Activated T-helper 1 cell treated with anti-CD3 and anti-CD28 coated beads, Interleukin-12 subunit alpha, Interleukin-12 subunit beta, Interleukin-2, Interleukin-4 antibody, amounts not matched to agents 30 ng/mL and 10 ng/mL and 1 ng/mL, durations not matched to agents 14 hours and 24 hours and 36 hours (primary cell): Measurements from ENCODE around the gene USP11. TPM values are rescaled to one million over a fixed set of nuclear protein-coding genes. Genes with fewer than 3 reads are reported as not detected.
"Not testable (repeated sequence)": the region's sequence is repeated elsewhere in the genome, so short reads cannot be mapped to it uniquely, and the experiment has no call there.

Source experiments
- DNase-seq: peaks from one replicate; pipeline ENCODE4 v3.0.0; 2021; ENCODE audit warnings: low spot score
- H3K27ac Mint-ChIP-seq: one replicate; pipeline ENCODE4 v1.8.0; 2021; ENCODE audit warnings: mild to moderate bottlenecking, mixed read lengths
- H3K27me3 Mint-ChIP-seq: one replicate; pipeline ENCODE4 v1.8.0; 2022; ENCODE audit warnings: mild to moderate bottlenecking, moderate library complexity, mixed read lengths; ENCODE audit not compliant: insufficient read depth
- H3K36me3 Mint-ChIP-seq: one replicate; pipeline ENCODE4 v1.8.0; 2021; ENCODE audit warnings: low read depth, mixed read lengths
- H3K4me1 Mint-ChIP-seq: one replicate; pipeline ENCODE4 v1.8.0; 2021; ENCODE audit warnings: low read depth, mixed read lengths
- H3K4me3 Mint-ChIP-seq: one replicate; pipeline ENCODE4 v1.8.0; 2021; ENCODE audit warnings: mild to moderate bottlenecking, moderate library complexity, mixed read lengths
- H3K9me3 Mint-ChIP-seq: one replicate; pipeline ENCODE4 v1.8.0; 2021; ENCODE audit warnings: mixed read lengths
- intact Hi-C: fragments of 100-400 bp; cut with micrococcal nuclease; formaldehyde crosslinking; loops from one replicate; pipeline ENCODE4 v1.15.1; 2024
- total RNA-seq: library from RNA; stranded (reverse); gene quantifications from 2 replicates; pipeline ENCODE4 v1.2.3, GENCODE V29; 2022

The USP11 gene
- total RNA-seq, 1 donor from 2014 or later, result 26.6 TPM

DNA sequence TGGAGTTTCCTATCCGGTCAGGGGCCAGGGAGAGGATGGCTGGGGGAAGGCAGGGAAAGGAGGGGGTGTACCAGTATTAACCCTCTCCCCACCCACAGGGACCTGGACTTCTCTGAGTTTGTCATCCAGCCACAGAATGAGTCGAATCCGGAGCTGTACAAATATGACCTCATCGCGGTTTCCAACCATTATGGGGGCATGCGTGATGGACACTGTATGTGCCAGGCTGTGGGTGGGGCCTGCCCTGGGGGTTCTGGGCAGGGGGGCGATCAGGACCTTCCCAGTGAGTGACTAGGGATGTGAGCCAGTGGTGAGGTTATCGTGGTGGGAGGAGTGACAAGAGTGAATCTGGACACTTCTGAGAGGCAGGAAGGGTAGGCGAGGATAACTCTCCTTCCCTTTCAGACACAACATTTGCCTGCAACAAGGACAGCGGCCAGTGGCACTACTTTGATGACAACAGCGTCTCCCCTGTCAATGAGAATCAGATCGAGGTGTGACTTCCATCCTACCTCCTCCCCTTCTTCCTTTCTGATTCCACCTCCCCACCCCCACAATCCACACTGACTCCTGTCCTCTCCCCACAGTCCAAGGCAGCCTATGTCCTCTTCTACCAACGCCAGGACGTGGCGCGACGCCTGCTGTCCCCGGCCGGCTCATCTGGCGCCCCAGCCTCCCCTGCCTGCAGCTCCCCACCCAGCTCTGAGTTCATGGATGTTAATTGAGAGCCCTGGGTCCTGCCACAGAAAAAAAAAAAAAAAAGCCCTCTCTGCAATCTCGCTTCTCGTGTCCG lies 14.6 kb downstream of the USP11 start:
- no peaks in the 10 kb centered on the region for H3K9me3 Mint-ChIP-seq
- peak overlapping the region; percentile 75 for H3K27ac Mint-ChIP-seq
- H3K4me1 Mint-ChIP-seq, result peaks cover 5% of the 10 kb centered on the region
- no peaks in the 10 kb centered on the region for H3K27me3 Mint-ChIP-seq
- no peak overlapping the region for H3K4me3 Mint-ChIP-seq
- no peak for DNase-seq
- peaks cover 17% of the 10 kb centered on the region for H3K36me3 Mint-ChIP-seq
- intact Hi-C loops, result no loop called here

DNA sequence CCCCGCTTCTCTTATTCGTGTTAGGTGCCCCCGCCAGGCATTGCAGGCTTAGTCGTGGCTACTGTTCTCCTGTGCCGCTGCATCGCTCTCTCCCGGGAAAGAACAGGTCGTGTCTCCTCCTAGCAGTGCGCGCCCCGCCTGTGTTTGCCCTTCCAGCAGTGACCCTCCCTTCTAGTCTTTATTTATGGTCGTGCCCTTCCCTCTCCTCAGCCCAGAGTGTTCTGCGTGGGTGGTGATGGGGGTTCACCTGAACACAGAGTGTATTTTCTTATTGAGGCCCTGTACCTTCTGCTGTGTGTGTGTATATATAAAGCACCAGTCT lies 15.2 kb downstream of the USP11 start:
- peak overlapping the region; percentile 75 for H3K27ac Mint-ChIP-seq
- no peak for DNase-seq
- H3K9me3 Mint-ChIP-seq, result no peaks in the 10 kb centered on the region
- peaks cover 17% of the 10 kb centered on the region for H3K36me3 Mint-ChIP-seq
- H3K4me3 Mint-ChIP-seq, result no peak overlapping the region
- intact Hi-C loops, result no loop called here
- H3K4me1 Mint-ChIP-seq, result peaks cover 5% of the 10 kb centered on the region
- no peaks in the 10 kb centered on the region for H3K27me3 Mint-ChIP-seq

GRCh38 chrX:47248576-47248975 lies 15.8 kb downstream of the USP11 start:
- no peaks in the 10 kb centered on the region for H3K9me3 Mint-ChIP-seq
- intact Hi-C loops, result no loop called here
- no peaks in the 10 kb centered on the region for H3K27me3 Mint-ChIP-seq

GRCh38 chrX:47250017-47250347 lies 17.2 kb downstream of the USP11 start:
- no peak for DNase-seq
- peak overlapping the region; percentile 40 for H3K27ac Mint-ChIP-seq
- intact Hi-C loops, result no loop called here
- peaks cover 5% of the 10 kb centered on the region for H3K4me1 Mint-ChIP-seq
- no peaks in the 10 kb centered on the region for H3K9me3 Mint-ChIP-seq
- H3K27me3 Mint-ChIP-seq, result no peaks in the 10 kb centered on the region
- H3K4me3 Mint-ChIP-seq, result no peak overlapping the region
- H3K36me3 Mint-ChIP-seq, result peaks cover 17% of the 10 kb centered on the region

More at GRCh38 chrX:47248576-47248975, 15.8 kb downstream of the USP11 start:
- peaks cover 5% of the 10 kb centered on the region for H3K4me1 Mint-ChIP-seq
- DNase-seq, result no peak
- H3K27ac Mint-ChIP-seq, result no peak overlapping the region
- H3K4me3 Mint-ChIP-seq, result no peak overlapping the region
- peaks cover 17% of the 10 kb centered on the region for H3K36me3 Mint-ChIP-seq

DNA sequence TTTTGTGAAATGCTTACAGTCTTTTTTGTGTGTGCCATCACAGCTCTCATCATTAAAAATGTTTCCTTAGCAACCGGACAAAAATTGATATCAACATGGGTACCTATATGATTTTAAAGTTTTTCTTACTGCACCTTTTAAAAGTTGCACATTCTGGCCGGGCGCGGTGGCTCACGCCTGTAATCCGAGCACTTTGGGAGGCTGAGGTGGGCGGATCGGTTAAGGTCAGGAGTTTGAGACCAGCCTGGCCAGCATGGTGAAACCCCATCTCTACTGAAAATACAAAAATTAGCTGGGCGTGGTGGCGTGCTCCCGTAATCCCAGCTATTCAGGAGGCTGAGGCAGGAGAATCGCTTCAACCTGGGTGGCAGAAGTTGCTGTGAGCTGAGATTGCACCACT lies 24.8 kb downstream of the USP11 start:
- DNase-seq, H3K27me3 Mint-ChIP-seq, H3K27ac Mint-ChIP-seq, H3K4me3 Mint-ChIP-seq, H3K4me1 Mint-ChIP-seq, H3K9me3 Mint-ChIP-seq, intact Hi-C loops, H3K36me3 Mint-ChIP-seq: not testable (repeated sequence)

- no peaks in the 10 kb centered on the region for H3K36me3 Mint-ChIP-seq
Observed at GRCh38 chrX:47264483-47265173, 31.8 kb downstream of the USP11 start.

GRCh38 chrX:47266643-47267042 lies 33.8 kb downstream of the USP11 start:
- Mint-ChIP-seq H3K4me3 (no peak overlapping the region), H3K27me3 (no peaks in the 10 kb centered on the region), H3K9me3 (no peaks in the 10 kb centered on the region), H3K4me1 (peaks cover 17% of the 10 kb centered on the region), H3K27ac (peak overlapping the region; percentile 88), H3K36me3 (no peaks in the 10 kb centered on the region)
- no peak for DNase-seq
- intact Hi-C loops, result no loop called here

More at GRCh38 chrX:47264483-47265173, 31.8 kb downstream of the USP11 start:
- intact Hi-C loops, result loop anchor here (1.0 kb wide), 1 partner anchor 31 kb away; the partner anchor contains the start of gene USP11
- no peak for DNase-seq
- H3K27me3 Mint-ChIP-seq, result no peaks in the 10 kb centered on the region
- no peaks in the 10 kb centered on the region for H3K9me3 Mint-ChIP-seq
- H3K4me1 Mint-ChIP-seq, result peaks cover 17% of the 10 kb centered on the region
- H3K4me3 Mint-ChIP-seq, result peak overlapping the region; percentile 28
- peak overlapping the region; percentile 91 for H3K27ac Mint-ChIP-seq

DNA sequence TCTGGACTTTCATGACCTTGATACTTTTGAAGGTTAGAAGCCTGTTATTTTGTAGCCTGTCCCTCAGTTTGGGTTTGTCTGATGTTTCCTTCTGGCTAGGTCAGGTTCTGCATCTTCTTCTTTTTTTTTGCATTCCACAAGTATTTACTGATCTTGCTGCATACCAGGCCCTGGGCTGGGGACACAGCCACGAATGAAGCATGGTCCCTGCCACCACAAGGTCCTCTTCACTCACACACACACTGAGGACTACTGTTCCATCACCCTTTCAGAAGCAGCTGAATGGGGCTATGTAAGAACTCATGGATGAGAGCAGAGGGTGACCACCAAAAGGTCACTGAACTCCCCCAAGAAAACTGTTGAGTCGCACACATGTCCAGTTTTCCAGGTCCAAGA lies 39.2 kb downstream of the USP11 start:
- no peak for DNase-seq
- H3K36me3 Mint-ChIP-seq, result no peaks in the 10 kb centered on the region
- H3K9me3 Mint-ChIP-seq, result no peaks in the 10 kb centered on the region
- no peak overlapping the region for H3K4me3 Mint-ChIP-seq
- H3K27ac Mint-ChIP-seq, result no peak overlapping the region
- H3K4me1 Mint-ChIP-seq, result peaks cover 2% of the 10 kb centered on the region
- H3K27me3 Mint-ChIP-seq, result no peaks in the 10 kb centered on the region
- intact Hi-C loops, result no loop called here

DNA sequence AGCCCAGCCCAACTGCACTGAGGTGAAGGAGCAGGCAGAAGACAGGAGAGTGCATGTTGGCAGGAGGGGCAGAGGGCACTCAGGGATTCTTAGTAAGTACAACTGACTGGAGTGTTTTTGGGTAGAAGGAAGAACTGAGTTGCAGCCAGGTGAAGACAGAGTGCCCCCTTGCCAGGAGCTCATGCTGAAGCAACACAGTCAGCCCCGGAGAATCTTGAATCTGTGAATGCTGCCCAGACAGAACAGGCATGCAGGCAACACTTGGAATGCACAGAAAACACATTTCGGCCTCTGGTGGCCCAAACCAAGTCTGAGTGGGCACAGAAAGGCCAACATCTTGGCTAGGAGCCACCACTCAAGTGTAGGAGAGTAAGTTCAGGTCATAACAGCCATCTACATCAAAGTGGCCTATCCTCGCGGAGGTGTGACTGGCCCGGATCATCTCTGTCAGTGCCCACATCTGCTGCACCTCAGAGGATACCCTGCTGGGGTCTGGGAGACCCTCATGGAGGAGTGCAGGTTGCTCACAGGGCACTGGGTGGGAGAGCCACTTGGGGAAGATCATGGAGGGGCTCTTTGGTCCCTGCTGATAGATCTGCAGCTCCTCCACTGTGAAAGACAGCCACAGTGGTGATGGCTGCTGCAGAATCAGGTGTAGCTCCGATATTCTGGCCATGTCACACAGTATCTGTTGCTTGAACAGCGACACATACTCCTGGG lies 40.4 kb downstream of the USP11 start:
- H3K27ac Mint-ChIP-seq, result no peak overlapping the region
- no peak overlapping the region for H3K4me3 Mint-ChIP-seq
- H3K27me3 Mint-ChIP-seq, result no peaks in the 10 kb centered on the region
- H3K4me1 Mint-ChIP-seq, result no peaks in the 10 kb centered on the region
- H3K36me3 Mint-ChIP-seq, result no peaks in the 10 kb centered on the region
- intact Hi-C loops, result no loop called here
- no peak for DNase-seq
- no peaks in the 10 kb centered on the region for H3K9me3 Mint-ChIP-seq

GRCh38 chrX:47278691-47279090 lies 45.9 kb downstream of the USP11 start:
- intact Hi-C loops, result no loop called here
- no peak overlapping the region for H3K27ac Mint-ChIP-seq
- H3K4me3 Mint-ChIP-seq, result no peak overlapping the region
- H3K36me3 Mint-ChIP-seq, result no peaks in the 10 kb centered on the region
- H3K9me3 Mint-ChIP-seq, result no peaks in the 10 kb centered on the region
- H3K4me1 Mint-ChIP-seq, result no peaks in the 10 kb centered on the region
- H3K27me3 Mint-ChIP-seq, result no peaks in the 10 kb centered on the region
- no peak for DNase-seq

DNA sequence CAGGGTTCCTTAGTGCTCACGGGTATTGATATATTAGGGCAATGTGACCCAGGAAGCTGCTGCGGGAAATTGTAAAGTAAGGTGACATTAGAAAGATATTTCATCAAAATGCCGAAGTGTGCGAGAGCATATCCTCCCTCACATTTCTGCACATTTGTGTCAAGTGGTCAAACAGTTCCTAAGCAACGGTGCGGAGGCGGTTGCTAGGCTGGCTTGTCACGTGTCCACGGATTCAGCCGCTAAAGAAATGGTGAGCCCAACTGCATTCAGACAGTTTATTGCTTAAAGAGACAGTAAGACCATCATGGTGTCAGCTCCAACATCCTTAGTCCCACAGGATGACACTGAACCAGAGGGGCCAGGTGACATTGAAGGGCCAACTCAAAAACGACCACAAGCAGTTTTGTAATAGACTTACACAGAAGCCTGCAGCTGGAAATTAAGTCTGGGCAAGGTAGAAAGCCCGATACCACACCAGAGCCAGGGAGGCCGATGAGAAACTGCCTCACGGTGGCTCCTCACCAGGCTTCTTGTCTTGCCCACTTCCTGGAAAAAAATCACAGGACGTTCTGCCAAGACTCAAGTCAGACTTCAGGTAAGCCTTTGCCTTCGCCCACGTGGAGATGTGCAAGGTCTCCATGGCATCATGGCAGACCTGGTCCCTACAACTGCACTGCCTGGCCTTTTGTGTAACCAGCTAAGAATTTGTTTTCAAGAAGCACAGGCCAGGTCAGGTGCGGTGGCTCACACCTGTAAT lies 50.4 kb downstream of the USP11 start:
- peak overlapping the region; percentile 34 for H3K27ac Mint-ChIP-seq
- no peaks in the 10 kb centered on the region for H3K36me3 Mint-ChIP-seq
- H3K9me3 Mint-ChIP-seq, result no peaks in the 10 kb centered on the region
- no peak overlapping the region for H3K4me3 Mint-ChIP-seq
- H3K4me1 Mint-ChIP-seq, result no peaks in the 10 kb centered on the region
- peak; percentile 0 for DNase-seq
- intact Hi-C loops, result no loop called here
- H3K27me3 Mint-ChIP-seq, result no peaks in the 10 kb centered on the region

GRCh38 chrX:47284616-47285015 lies 51.8 kb downstream of the USP11 start:
- H3K4me1 Mint-ChIP-seq, intact Hi-C loops, H3K27me3 Mint-ChIP-seq, H3K9me3 Mint-ChIP-seq, H3K4me3 Mint-ChIP-seq, DNase-seq, H3K36me3 Mint-ChIP-seq, H3K27ac Mint-ChIP-seq: not testable (repeated sequence)
